ENCODE measurements around the gene LRMDA.

- TF ChIP-seq MAX (IDR thresholded peaks at IDR 0.05; ENCODE audit: insufficient read depth, insufficient read length) (no peak), POLR2A (IDR thresholded peaks at IDR 0.05; ENCODE audit: low read depth, low read length) (no peak), JUN (IDR thresholded peaks at IDR 0.05; ENCODE audit: borderline replicate concordance, insufficient read depth, insufficient read length, low read depth) (no peak), FOS (IDR thresholded peaks at IDR 0.05; ENCODE audit: borderline replicate concordance, insufficient read depth, low read length) (no peak), GATA2 (IDR thresholded peaks at IDR 0.05; ENCODE audit: insufficient read depth, insufficient read length, low read depth, low read length) (no peak), EZH2 (IDR thresholded peaks at IDR 0.05; ENCODE audit: borderline replicate concordance, low read depth, low read length, severe bottlenecking) (no peak)
- TF ChIP-seq, protein P1, sequence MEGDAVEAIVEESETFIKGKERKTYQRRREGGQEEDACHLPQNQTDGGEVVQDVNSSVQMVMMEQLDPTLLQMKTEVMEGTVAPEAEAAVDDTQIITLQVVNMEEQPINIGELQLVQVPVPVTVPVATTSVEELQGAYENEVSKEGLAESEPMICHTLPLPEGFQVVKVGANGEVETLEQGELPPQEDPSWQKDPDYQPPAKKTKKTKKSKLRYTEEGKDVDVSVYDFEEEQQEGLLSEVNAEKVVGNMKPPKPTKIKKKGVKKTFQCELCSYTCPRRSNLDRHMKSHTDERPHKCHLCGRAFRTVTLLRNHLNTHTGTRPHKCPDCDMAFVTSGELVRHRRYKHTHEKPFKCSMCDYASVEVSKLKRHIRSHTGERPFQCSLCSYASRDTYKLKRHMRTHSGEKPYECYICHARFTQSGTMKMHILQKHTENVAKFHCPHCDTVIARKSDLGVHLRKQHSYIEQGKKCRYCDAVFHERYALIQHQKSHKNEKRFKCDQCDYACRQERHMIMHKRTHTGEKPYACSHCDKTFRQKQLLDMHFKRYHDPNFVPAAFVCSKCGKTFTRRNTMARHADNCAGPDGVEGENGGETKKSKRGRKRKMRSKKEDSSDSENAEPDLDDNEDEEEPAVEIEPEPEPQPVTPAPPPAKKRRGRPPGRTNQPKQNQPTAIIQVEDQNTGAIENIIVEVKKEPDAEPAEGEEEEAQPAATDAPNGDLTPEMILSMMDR (IDR thresholded peaks at IDR 0.05; ENCODE audit: extremely low read depth in 1 of 2, insufficient read depth in 1 of 2, low read depth in 1 of 2, low read length in 2 of 2) = no peak
Observed at GRCh38 chr10:76126607-76127527, 695.4 kb downstream of the LRMDA start.
